GM12878 (cell line): ENCODE data around the gene ZNF837. TPM values are rescaled to one million over a fixed set of nuclear protein-coding genes. Genes with fewer than 3 reads are reported as not detected.

Experiments
- ATAC-seq: fragments of 200-7000 bp; cut with Tn5 transposase; 3 replicates; pipeline ENCODE4 v1.9.1; 2020; ENCODE audit warnings: mild to moderate bottlenecking, moderate library complexity
- BruUV-seq: library from RNA; stranded (reverse); fragments of 400-500 nt; replicated peaks from 2 replicates; lab custom pipeline; 2021; lab: Mats Ljungman, UMichigan
- CTCF ChIA-PET: fragments of 300-600 bp; sonication (Branson Sonifier 250); formaldehyde crosslinking; extraction: SDS; loops from one replicate; lab custom pipeline; 2021; ENCODE audit warnings: inconsistent platforms; lab: Yijun Ruan, JAX
- POLR2A ChIA-PET: fragments of 350-600 bp; formaldehyde crosslinking; extraction: SDS; loops from one replicate; lab custom pipeline; 2021; ENCODE audit warnings: inconsistent platforms; lab: Charles Lee
- RAD21 ChIA-PET: fragments of 300-600 bp; sonication (Branson Sonifier 250); formaldehyde crosslinking; loops from one replicate; lab custom pipeline; 2023; ENCODE audit warnings: antibody characterized with exemption; ENCODE audit not compliant: unreplicated experiment; lab: Charles Lee
- SMC1A ChIA-PET: fragments of 300-600 bp; sonication (Branson Sonifier 250); formaldehyde crosslinking; loops from one replicate; lab custom pipeline; 2023; ENCODE audit not compliant: unreplicated experiment, uncharacterized antibody; lab: Charles Lee
- DNase-seq: peaks from one replicate; pipeline ENCODE4 v3.0.0-alpha.2; 2011; ENCODE audit warnings: low read depth, low spot score
- FAIRE-seq: peaks from 3 replicates; lab custom pipeline; 2011; peaks lifted over from hg19 to GRCh38; lab: Jason Lieb, UNC
- H2AFZ ChIP-seq: 2 replicates; pipeline ENCODE4 v1.6.0; 2011; ENCODE audit warnings: low read depth, low read length, control low read depth; ENCODE audit not compliant: control insufficient read depth
- H3K27ac ChIP-seq: 2 replicates; pipeline ENCODE4 v1.5.1; 2011; ENCODE audit warnings: control low read depth; ENCODE audit not compliant: control insufficient read depth, insufficient read depth
- H3K27me3 ChIP-seq, 2 experiments: replicated peaks in 1 of 2; 2 replicates each; pipeline versions ENCODE4 v1.6.0 to v1.6.1; 2011; ENCODE audit warnings: low read length in 1 of 2; ENCODE audit not compliant: control insufficient read depth in 2 of 2, insufficient read depth in 2 of 2
- H3K36me3 ChIP-seq, 2 experiments: 2 replicates each; pipeline ENCODE4 v1.5.1; 2011; ENCODE audit warnings: low read length in 1 of 2; ENCODE audit not compliant: control insufficient read depth in 2 of 2, insufficient read depth in 2 of 2
- H3K4me1 ChIP-seq: 2 replicates; pipeline ENCODE4 v1.6.1; 2011; ENCODE audit warnings: mild to moderate bottlenecking, low read length, moderate library complexity, mixed read lengths; ENCODE audit not compliant: control insufficient read depth, insufficient read depth
- H3K4me2 ChIP-seq: 2 replicates; pipeline ENCODE4 v1.6.0; 2011; ENCODE audit warnings: control low read depth; ENCODE audit not compliant: control insufficient read depth, insufficient read depth
- H3K4me3 ChIP-seq: fragments of 200-600 bp; sonication (generic); 2 replicates; pipeline ENCODE4 v1.5.1; 2016
- H3K79me2 ChIP-seq: 2 replicates; pipeline ENCODE4 v1.6.0; 2011; ENCODE audit warnings: low read length; ENCODE audit not compliant: control insufficient read depth, insufficient read depth
- H3K9ac ChIP-seq: 2 replicates; pipeline ENCODE4 v1.8.0; 2011; ENCODE audit warnings: low read length, control low read depth, mixed read lengths; ENCODE audit not compliant: control insufficient read depth, insufficient read depth
- H3K9me3 ChIP-seq: replicated peaks from 3 replicates; pipeline ENCODE4 v1.5.1; 2011; ENCODE audit warnings: mild to moderate bottlenecking, low read length; ENCODE audit not compliant: control insufficient read depth, insufficient read depth
- H4K20me1 ChIP-seq: 2 replicates; pipeline ENCODE4 v1.6.0; 2011; ENCODE audit not compliant: control insufficient read depth, insufficient read depth
- ATF2 ChIP-seq: IDR thresholded peaks from 2 replicates; pipeline ENCODE4 v1.6.1; 2012; ENCODE audit warnings: low read length, inconsistent platforms
- CBX5 ChIP-seq: sonication (generic); IDR thresholded peaks from 2 replicates; pipeline ENCODE4 v1.6.1; 2016; ENCODE audit warnings: low read depth, moderate library complexity, mild to moderate bottlenecking, inconsistent platforms
- CUX1 ChIP-seq: IDR thresholded peaks from 2 replicates; pipeline ENCODE4 v1.6.1; 2012; ENCODE audit warnings: improper control_type of control experiment, low read depth, low read length; ENCODE audit not compliant: insufficient replicate concordance
- HDGF ChIP-seq: fragments of 450-650 bp; IDR thresholded peaks from 2 replicates; pipeline ENCODE4 v1.6.1; 2016; ENCODE audit warnings: antibody characterized with exemption
- IRF3 ChIP-seq: fragments of 450-650 bp; IDR thresholded peaks from 2 replicates; pipeline ENCODE4 v1.6.1; 2014; ENCODE audit warnings: mild to moderate bottlenecking
- MYC ChIP-seq: IDR thresholded peaks from 2 replicates; pipeline ENCODE4 v1.6.1; 2011; ENCODE audit warnings: mild to moderate bottlenecking, low read length, moderate library complexity, inconsistent platforms; ENCODE audit not compliant: insufficient read depth, insufficient replicate concordance, insufficient read length, severe bottlenecking
- ZBTB33 ChIP-seq: fragments of 450-650 bp; IDR thresholded peaks from 2 replicates; pipeline ENCODE4 v1.6.1; 2017; ENCODE audit warnings: mild to moderate bottlenecking
- ZNF384 ChIP-seq: IDR thresholded peaks from 2 replicates; pipeline ENCODE4 v1.6.1; 2012; ENCODE audit warnings: low read depth, mild to moderate bottlenecking, low read length, improper control_type of control experiment, borderline replicate concordance
- WGBS: methylation state at CpG from one replicate; pipeline ENCODE4 v1.1.6; 2016; ENCODE audit warnings: low lambda C conversion rate; ENCODE audit not compliant: insufficient replicate concordance, insufficient coverage; ENCODE audit errors: missing lambda C conversion rate; 5-methylcytosine and 5-hydroxymethylcytosine counted together
- in situ Hi-C: fragments of 300-500 bp; cut with MboI; formaldehyde crosslinking; loops from 9 replicates; pipeline ENCODE4 v1.14.3; 2018; ENCODE audit warnings: mixed read lengths
- intact Hi-C: fragments of 100-400 bp; cut with micrococcal nuclease; formaldehyde crosslinking; loops from one replicate; pipeline ENCODE4 v1.14.2; 2022; ENCODE audit not compliant: unreplicated experiment
- polyA plus RNA-seq, 11 experiments: library from polyadenylated mRNA; depleted of rRNA in 4 of 11; unstranded in 6 of 11; stranded (reverse) in 5 of 11; fragments of >200 nt; fragmentation: Nextera tagmentation in 4 of 11; fragmentation: Illumina TruSeq in 1 of 11; extraction: Ambion mirVana in 4 of 11; extraction: Trizol in 1 of 11; gene quantifications; 1 replicate in 1 of 11; 2 replicates in 10 of 11; pipeline versions ENCODE4 v1.2.1 to v1.2.3, GENCODE V29; 2011 to 2016; ENCODE audit warnings: inconsistent platforms in 2 of 11, missing spikeins in 2 of 11, low read depth in 1 of 11
- total RNA-seq, 4 experiments: library from RNA; depleted of rRNA in 3 of 4; stranded (reverse); fragments of >200 nt in 3 of 4; fragmentation: Illumina TruSeq in 1 of 4; extraction: Trizol in 1 of 4; gene quantifications; 2 replicates each; pipeline versions ENCODE4 v1.2.1 to v1.2.3, GENCODE V29; 2013 to 2021

Gene ZNF837
- total and polyA plus RNA-seq, 10 of the 15 experiments (the other 5 are each of a cell fraction or from before 2014, with no cell fraction given) = 0.07 to 2.9 (median 2.0) TPM; not detected in 2

GRCh38 chr19:58354478-58355030, 26.3 kb downstream of the ZNF837 start:
- Histone ChIP-seq H3K9me3 (peaks cover 2% of the 10 kb centered on the region; the same call in 1 of the 3 replicates), H3K4me1 (no peaks in the 10 kb centered on the region; the same call in none of the 2 replicates), H3K9ac (no peak overlapping the region), H3K27ac (no peak overlapping the region), H3K4me3 (no peak overlapping the region), H3K36me3 (no peaks in the 10 kb centered on the region), H3K79me2 (no peaks in the 10 kb centered on the region), H3K27me3 (no peaks in the 10 kb centered on the region), H3K4me2 (no peak overlapping the region), H2AFZ (no peak overlapping the region), H4K20me1 (no peaks in the 10 kb centered on the region)
- ChIA-PET RAD21 (interaction anchor here (0.9 kb wide), 1 partner anchor 134 kb away, joined by 3 read pairs; no protein-coding TSS in a partner anchor), POLR2A (no interaction called here), SMC1A (no interaction called here), CTCF (interaction anchor here (0.5 kb wide), 1 partner anchor 69 kb away, joined by 3 read pairs; no protein-coding TSS in a partner anchor)
- TF ChIP-seq CBX5 (no peak), MYC (no peak), ZBTB33 (no peak), ATF2 (no peak), HDGF (no peak), CUX1 (no peak), ZNF384 (no peak), IRF3 (no peak)
- WGBS = 60% methylated on average over 6 of the region's 6 CpGs
- DNase-seq = no peak
- in situ Hi-C loops (no loop called here), intact Hi-C loops (no loop called here)
- TSS peak; percentile 29 for BruUV-seq
- no peak for ATAC-seq
- FAIRE-seq = no peak
